ENCODE measurements around the gene STPG3.

The STPG3 gene

GRCh38 chr9:137251194-137251461 is at the start of gene STPG3:
Gene STPG3, plus strand, starts transcription at chr9:137251286. Its CDS starts 1 bp downstream, at chr9:137251287.
- no peak for DNase-seq (ENCODE audit: low read depth)

GRCh38 chr9:137202966-137203365 is 48.1 kb upstream of the STPG3 start:
- DNase-seq (ENCODE audit: low read depth): no peak

GRCh38 chr9:137204731-137205125 is 46.4 kb upstream of the STPG3 start:
- no peak for DNase-seq (ENCODE audit: low read depth)

- peak; percentile 96 for DNase-seq (ENCODE audit: low read depth)
Measured at GRCh38 chr9:137205126-137206069, 45.7 kb upstream of the STPG3 start, which contains the start of the genes NDOR1 and TMEM203. Gene NDOR1, plus strand, starts transcription at chr9:137205700. Its CDS starts 78 bp downstream, at chr9:137205778. Gene TMEM203, minus strand, starts transcription at chr9:137205648. Its CDS starts 234 bp downstream, at chr9:137205414.

- DNase-seq (ENCODE audit: low read depth): no peak
Measured at GRCh38 chr9:137206602-137207001, 44.5 kb upstream of the STPG3 start.

GRCh38 chr9:137211532-137211931 is 39.6 kb upstream of the STPG3 start:
- no peak for DNase-seq (ENCODE audit: low read depth)

GRCh38 chr9:137212520-137212919 is 38.6 kb upstream of the STPG3 start:
- DNase-seq (ENCODE audit: low read depth): no peak

GRCh38 chr9:137213160-137214060 is 37.7 kb upstream of the STPG3 start:
- DNase-seq (ENCODE audit: low read depth): no peak

GRCh38 chr9:137214620-137215019 is 36.5 kb upstream of the STPG3 start:
- DNase-seq (ENCODE audit: low read depth): no peak

- DNase-seq (ENCODE audit: low read depth): no peak
Measured at GRCh38 chr9:137215196-137215986, 35.7 kb upstream of the STPG3 start.

- DNase-seq (ENCODE audit: low read depth): no peak
Measured at GRCh38 chr9:137216188-137216965, 34.7 kb upstream of the STPG3 start.

- no peak for DNase-seq (ENCODE audit: low read depth)
Measured at GRCh38 chr9:137217276-137218211, 33.5 kb upstream of the STPG3 start.

GRCh38 chr9:137218212-137218753 is 32.8 kb upstream of the STPG3 start:
- no peak for DNase-seq (ENCODE audit: low read depth)

- DNase-seq (ENCODE audit: low read depth): no peak
Measured at GRCh38 chr9:137218754-137219271, 32.3 kb upstream of the STPG3 start.

- no peak for DNase-seq (ENCODE audit: low read depth)
Measured at GRCh38 chr9:137219757-137220316, 31.2 kb upstream of the STPG3 start.

- no peak for DNase-seq (ENCODE audit: low read depth)
Measured at GRCh38 chr9:137220317-137221094, 30.6 kb upstream of the STPG3 start.

GRCh38 chr9:137221095-137221505 is 30.0 kb upstream of the STPG3 start:
- DNase-seq (ENCODE audit: low read depth): no peak

GRCh38 chr9:137221506-137222111 is 29.5 kb upstream of the STPG3 start:
- no peak for DNase-seq (ENCODE audit: low read depth)

All from stimulated activated CD8-positive, alpha-beta memory T cell treated with anti-CD3 and anti-CD28 coated beads, Interleukin-15, amount 100 ng/mL, for 24 hours (primary cell).